IPS-NIHi7 (cell line): ENCODE results near the gene ACR.
"Not testable (repeated sequence)": the region's sequence is repeated elsewhere in the genome, so short reads cannot be mapped to it uniquely, and the experiment has no call there.

ENCODE experiments used
- DNase-seq: peaks from one replicate; pipeline ENCODE4 v3.0.0; 2012; ENCODE audit warnings: mixed read lengths; ENCODE audit errors: extremely low spot score

Gene ACR

DNA sequence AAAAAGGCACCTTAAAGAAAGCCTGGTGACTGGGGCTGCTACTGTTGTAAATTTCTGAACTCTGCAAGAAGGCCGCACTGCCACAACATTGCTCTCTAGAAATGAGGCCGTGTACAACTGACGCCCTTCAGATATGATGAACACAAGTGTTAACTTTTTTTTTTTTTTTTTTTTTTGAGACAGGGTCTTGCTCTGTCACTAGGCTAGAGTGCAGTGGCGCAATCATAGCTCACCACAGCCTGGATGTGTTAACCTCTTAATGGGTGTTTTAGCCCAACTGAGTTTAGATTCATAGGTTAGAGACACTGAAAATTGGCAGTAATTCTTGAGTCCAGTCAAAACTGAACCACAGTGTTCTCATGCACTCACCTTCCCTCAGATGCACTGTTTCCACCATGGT lies 42.2 kb downstream of the ACR start:
- not testable (repeated sequence) for DNase-seq

DNA sequence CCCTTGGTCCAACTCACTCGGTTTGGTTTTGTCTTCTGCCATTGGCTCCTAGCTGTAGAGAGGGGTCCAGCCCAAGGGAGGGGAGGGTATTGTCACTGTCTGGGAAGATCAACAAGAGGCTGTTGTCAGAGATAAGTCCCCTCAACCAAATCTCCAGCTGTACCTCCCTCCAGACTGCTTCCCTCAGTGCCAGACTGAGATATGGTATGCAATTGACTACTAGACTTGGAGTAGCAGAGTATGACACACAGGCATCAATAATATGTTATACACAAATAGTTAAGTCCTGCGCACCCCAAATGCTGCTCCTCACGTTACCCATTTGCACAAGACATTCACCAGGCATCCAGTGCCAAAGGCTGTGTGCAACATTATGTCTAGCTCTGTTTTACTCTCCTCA lies 44.2 kb downstream of the ACR start:
- not testable (repeated sequence) for DNase-seq

DNA sequence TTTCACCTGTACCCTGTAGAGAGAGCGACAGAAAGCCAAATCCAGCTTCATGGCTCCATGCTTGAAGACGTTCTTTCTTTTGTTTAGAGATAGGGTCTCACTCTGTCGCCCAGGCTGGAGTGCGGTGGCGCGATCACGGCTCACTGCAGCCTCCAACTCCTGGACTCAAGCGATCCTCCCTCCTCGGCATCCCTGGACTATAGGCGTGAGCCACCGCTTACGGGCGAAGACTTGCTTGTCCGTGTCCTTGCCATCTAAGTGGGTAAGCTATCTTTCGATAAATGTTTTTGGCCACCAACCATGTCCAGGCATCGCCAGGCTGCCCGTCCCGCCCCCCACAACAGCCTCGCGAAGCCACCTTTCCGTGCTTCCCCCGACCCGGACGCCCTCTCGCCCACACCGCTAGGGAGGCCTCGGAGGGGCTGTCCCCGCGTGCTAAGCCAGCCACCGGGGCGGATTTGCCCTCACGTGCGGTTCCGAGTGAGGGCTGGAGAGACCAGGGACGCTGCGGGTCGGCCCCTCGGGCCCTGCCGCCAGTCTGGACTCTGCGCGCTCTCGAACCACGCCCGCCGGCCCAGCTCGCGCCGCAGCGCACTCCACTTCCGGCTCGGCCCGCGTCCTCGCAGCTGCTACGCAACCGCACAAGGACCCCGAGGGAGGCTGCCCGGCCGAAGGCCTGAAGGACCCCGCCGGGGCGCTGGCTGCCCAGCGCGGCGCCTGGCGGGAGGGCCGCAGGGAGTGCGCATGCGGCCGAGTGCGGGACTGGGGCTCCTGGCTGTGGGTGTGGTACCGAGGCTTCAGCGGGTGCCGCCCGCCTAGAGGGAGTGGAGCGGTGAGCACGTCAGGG lies 45.3 kb downstream of the ACR start, which contains the start of gene RABL2B:
Gene RABL2B, minus strand, starts transcription at position 604 of the 847 bp plus-strand sequence. CDS start 1,342 bp downstream, outside the sequence.
- DNase-seq = peak; percentile 87

DNA sequence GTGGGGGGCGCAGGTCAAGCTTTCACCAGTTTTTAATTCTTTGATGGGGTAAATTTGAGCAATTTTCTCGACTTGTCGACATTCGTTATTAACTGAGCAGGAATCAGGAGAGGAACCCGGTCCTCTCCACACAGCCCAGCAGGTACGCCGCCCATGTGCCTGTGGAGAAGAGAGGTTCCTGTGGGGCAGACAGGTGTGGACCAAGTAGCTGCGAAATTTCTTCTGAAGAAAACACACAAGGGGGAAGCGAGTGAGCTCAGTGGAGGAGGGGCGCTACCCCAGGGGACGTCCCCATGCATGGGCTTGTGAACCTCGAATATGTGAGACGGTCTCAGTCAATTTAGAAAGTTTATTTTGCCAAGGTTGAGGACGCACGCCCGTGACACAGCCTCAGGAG lies 45.9 kb downstream of the ACR start:
- not testable (repeated sequence) for DNase-seq

DNA sequence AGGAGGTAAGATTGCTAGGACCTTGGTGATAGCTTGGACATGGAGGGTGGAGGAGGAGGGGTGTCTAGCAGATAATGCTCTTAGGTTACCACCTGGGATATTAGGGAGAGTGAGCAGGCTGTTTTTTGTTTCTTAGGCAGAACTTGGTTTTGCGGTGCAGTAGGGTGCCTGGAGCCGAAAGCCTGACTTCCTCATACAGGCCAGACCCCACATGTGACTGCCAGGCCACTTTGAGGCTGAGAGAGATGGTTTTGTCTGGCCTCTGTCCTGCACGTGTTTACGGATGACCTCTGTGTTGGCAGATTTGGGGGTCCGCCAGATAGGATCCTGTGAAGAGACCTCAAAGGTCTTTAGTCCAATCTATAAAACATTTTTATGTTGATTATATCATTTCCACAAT lies 47.3 kb downstream of the ACR start:
- DNase-seq = not testable (repeated sequence)

DNA sequence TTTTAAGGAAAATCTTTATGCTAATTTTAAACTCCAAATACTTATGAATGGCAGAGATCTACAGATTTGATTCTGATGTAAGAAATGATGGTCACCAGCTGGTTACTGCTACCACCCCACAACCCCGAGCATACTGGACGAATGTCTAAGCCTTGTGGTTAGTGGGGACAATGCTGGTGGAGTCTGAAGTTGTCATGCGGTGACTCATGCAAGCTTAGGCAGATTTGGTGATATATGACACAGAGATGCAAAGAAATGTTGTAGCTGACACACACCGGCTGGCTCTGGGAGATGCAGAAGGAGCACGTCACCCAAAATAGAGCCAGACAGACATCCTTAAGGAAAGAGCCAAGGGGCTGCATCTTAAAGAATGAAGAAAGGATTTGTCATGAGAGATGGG lies 48.9 kb downstream of the ACR start:
- DNase-seq = not testable (repeated sequence)
